Smooth muscle cell (in vitro differentiated cells): ENCODE results near the gene RILPL1. TPM values are rescaled to one million over a fixed set of nuclear protein-coding genes. Genes with fewer than 3 reads are reported as not detected.

Experiments used
- DNase-seq: peaks from one replicate; lab custom pipeline; 2025; ENCODE audit not compliant: unreplicated experiment; lab: John Stamatoyannopoulos, UW
- H2AFZ ChIP-seq: fragments of 200-600 bp; sonication (generic); 2 replicates; pipeline ENCODE4 v1.6.0; 2016; ENCODE audit warnings: antibody characterized with exemption, low read depth, mild to moderate bottlenecking
- H3F3A ChIP-seq: fragments of 200-600 bp; sonication (generic); 2 replicates; pipeline ENCODE4 v1.6.0; 2017; ENCODE audit warnings: antibody characterized with exemption, low read depth
- H3K27ac ChIP-seq: fragments of 200-600 bp; sonication (generic); 2 replicates; pipeline ENCODE4 v1.5.1; 2016; ENCODE audit warnings: low read depth, mild to moderate bottlenecking
- H3K27me3 ChIP-seq: fragments of 200-600 bp; sonication (generic); 2 replicates; pipeline ENCODE4 v1.6.1; 2016; ENCODE audit warnings: low read depth, mild to moderate bottlenecking
- H3K36me3 ChIP-seq: fragments of 200-600 bp; sonication (generic); 2 replicates; pipeline ENCODE4 v1.5.1; 2016; ENCODE audit warnings: low read depth
- H3K4me1 ChIP-seq: fragments of 200-600 bp; sonication (generic); 2 replicates; pipeline ENCODE4 v1.5.1; 2016; ENCODE audit warnings: low read depth
- H3K4me2 ChIP-seq: fragments of 200-600 bp; sonication (generic); 2 replicates; pipeline ENCODE4 v1.6.0; 2016; ENCODE audit warnings: mild to moderate bottlenecking
- H3K4me3 ChIP-seq: fragments of 200-600 bp; sonication (generic); 2 replicates; pipeline ENCODE4 v1.5.1; 2016; ENCODE audit warnings: mild to moderate bottlenecking
- H3K79me2 ChIP-seq: fragments of 200-600 bp; sonication (generic); 2 replicates; pipeline ENCODE4 v1.6.0; 2016; ENCODE audit warnings: low read depth, mild to moderate bottlenecking
- H3K9ac ChIP-seq: fragments of 200-600 bp; sonication (generic); 2 replicates; pipeline ENCODE4 v1.6.0; 2016; ENCODE audit warnings: low read depth
- H3K9me3 ChIP-seq: fragments of 200-600 bp; sonication (generic); replicated peaks from 2 replicates; pipeline ENCODE4 v1.5.1; 2016; ENCODE audit warnings: low read depth
- H4K20me1 ChIP-seq: fragments of 200-600 bp; sonication (generic); 2 replicates; pipeline ENCODE4 v1.6.0; 2016; ENCODE audit warnings: low read depth
- CTCF ChIP-seq: fragments of 200-600 bp; sonication (generic); IDR thresholded peaks from 2 replicates; pipeline ENCODE4 v1.5.1; 2017; ENCODE audit warnings: borderline replicate concordance, mild to moderate bottlenecking, antibody characterized with exemption; ENCODE audit not compliant: insufficient read depth, poor library complexity, severe bottlenecking
- WGBS: methylation state at CpG from one replicate; pipeline ENCODE4 v1.1.7; 2016; ENCODE audit warnings: low lambda C conversion rate; 5-methylcytosine and 5-hydroxymethylcytosine counted together
- polyA plus RNA-seq: library from polyadenylated mRNA; unstranded; fragments of >200 nt; fragmentation: Nextera tagmentation; extraction: Ambion mirVana; gene quantifications from 2 replicates; pipeline ENCODE4 v1.2.1, GENCODE V29; 2016
- total RNA-seq: library from RNA; depleted of rRNA; stranded (reverse); fragments of >200 nt; gene quantifications from 2 replicates; pipeline ENCODE4 v1.2.3, GENCODE V29; 2014

RILPL1 gene
- total and polyA plus RNA-seq, 2 experiments from 2014 or later: 17.9 to 29.8 TPM

- DNase-seq: no peak
- Histone ChIP-seq H2AFZ (no peak overlapping the region), H3K4me3 (no peak overlapping the region), H3K27ac (no peak overlapping the region), H3K9me3 (no peaks in the 10 kb centered on the region), H3K4me2 (no peak overlapping the region), H4K20me1 (peaks cover 17% of the 10 kb centered on the region), H3K36me3 (no peaks in the 10 kb centered on the region), H3K27me3 (no peaks in the 10 kb centered on the region), H3K4me1 (no peaks in the 10 kb centered on the region), H3K9ac (no peak overlapping the region), H3K79me2 (no peaks in the 10 kb centered on the region), H3F3A (no peaks in the 10 kb centered on the region)
- no peak for TF ChIP-seq CTCF
- WGBS: 95% methylated on average over 10 of the region's 10 CpGs
Measured at GRCh38 chr12:123478762-123479161, 54.8 kb downstream of the RILPL1 start.

GRCh38 chr12:123478069-123478468, 55.5 kb downstream of the RILPL1 start:
- no peak overlapping the region for H3K27ac ChIP-seq
- no peaks in the 10 kb centered on the region for H3K9me3 ChIP-seq
- H3K4me1 ChIP-seq: no peaks in the 10 kb centered on the region
- H3K27me3 ChIP-seq: no peaks in the 10 kb centered on the region
- no peak overlapping the region for H3K4me2 ChIP-seq
- H3K36me3 ChIP-seq: no peaks in the 10 kb centered on the region
- no peak for DNase-seq
- no peaks in the 10 kb centered on the region for H3F3A ChIP-seq
- H3K79me2 ChIP-seq: no peaks in the 10 kb centered on the region
- H2AFZ ChIP-seq: no peak overlapping the region
- no peak overlapping the region for H3K9ac ChIP-seq
- TF ChIP-seq CTCF: no peak
- peaks cover 17% of the 10 kb centered on the region for H4K20me1 ChIP-seq
- 92% methylated on average over 11 of the region's 11 CpGs for WGBS
- no peak overlapping the region for H3K4me3 ChIP-seq

GRCh38 chr12:123475246-123475703, 58.2 kb downstream of the RILPL1 start:
- TF ChIP-seq CTCF: no peak
- 95% methylated on average over 15 of the region's 15 CpGs for WGBS
- no peaks in the 10 kb centered on the region for H3K9me3 ChIP-seq

GRCh38 chr12:123474485-123475245, 58.9 kb downstream of the RILPL1 start:
- H3K4me2 ChIP-seq: no peak overlapping the region
- no peaks in the 10 kb centered on the region for H3K4me1 ChIP-seq
- DNase-seq: no peak
- no peak overlapping the region for H3K27ac ChIP-seq
- H3F3A ChIP-seq: no peaks in the 10 kb centered on the region
- TF ChIP-seq CTCF: no peak
- no peaks in the 10 kb centered on the region for H3K9me3 ChIP-seq
- H3K9ac ChIP-seq: no peak overlapping the region
- peaks cover 17% of the 10 kb centered on the region for H4K20me1 ChIP-seq
- no peaks in the 10 kb centered on the region for H3K79me2 ChIP-seq
- no peak overlapping the region for H3K4me3 ChIP-seq
- H3K36me3 ChIP-seq: peaks cover 4% of the 10 kb centered on the region
- no peak overlapping the region for H2AFZ ChIP-seq
- H3K27me3 ChIP-seq: no peaks in the 10 kb centered on the region
- WGBS: 93% methylated on average over 13 of the region's 13 CpGs

More at GRCh38 chr12:123475246-123475703, 58.2 kb downstream of the RILPL1 start:
- H3K9ac ChIP-seq: no peak overlapping the region
- H3K27ac ChIP-seq: no peak overlapping the region
- no peak overlapping the region for H2AFZ ChIP-seq
- peaks cover 4% of the 10 kb centered on the region for H3K36me3 ChIP-seq
- no peaks in the 10 kb centered on the region for H3F3A ChIP-seq
- no peaks in the 10 kb centered on the region for H3K4me1 ChIP-seq
- no peak for DNase-seq
- no peaks in the 10 kb centered on the region for H3K79me2 ChIP-seq
- no peak overlapping the region for H3K4me3 ChIP-seq
- no peaks in the 10 kb centered on the region for H3K27me3 ChIP-seq
- H4K20me1 ChIP-seq: peaks cover 17% of the 10 kb centered on the region
- H3K4me2 ChIP-seq: no peak overlapping the region
